ENCODE data around the gene AVPR1A.
A peak's percentile ranks its signal among the peaks of the same experiment; 100 is the strongest.

The AVPR1A gene

GRCh38 chr12:63133981-63134380, 17.0 kb downstream of the AVPR1A start:
- TF ChIP-seq, protein P1, sequence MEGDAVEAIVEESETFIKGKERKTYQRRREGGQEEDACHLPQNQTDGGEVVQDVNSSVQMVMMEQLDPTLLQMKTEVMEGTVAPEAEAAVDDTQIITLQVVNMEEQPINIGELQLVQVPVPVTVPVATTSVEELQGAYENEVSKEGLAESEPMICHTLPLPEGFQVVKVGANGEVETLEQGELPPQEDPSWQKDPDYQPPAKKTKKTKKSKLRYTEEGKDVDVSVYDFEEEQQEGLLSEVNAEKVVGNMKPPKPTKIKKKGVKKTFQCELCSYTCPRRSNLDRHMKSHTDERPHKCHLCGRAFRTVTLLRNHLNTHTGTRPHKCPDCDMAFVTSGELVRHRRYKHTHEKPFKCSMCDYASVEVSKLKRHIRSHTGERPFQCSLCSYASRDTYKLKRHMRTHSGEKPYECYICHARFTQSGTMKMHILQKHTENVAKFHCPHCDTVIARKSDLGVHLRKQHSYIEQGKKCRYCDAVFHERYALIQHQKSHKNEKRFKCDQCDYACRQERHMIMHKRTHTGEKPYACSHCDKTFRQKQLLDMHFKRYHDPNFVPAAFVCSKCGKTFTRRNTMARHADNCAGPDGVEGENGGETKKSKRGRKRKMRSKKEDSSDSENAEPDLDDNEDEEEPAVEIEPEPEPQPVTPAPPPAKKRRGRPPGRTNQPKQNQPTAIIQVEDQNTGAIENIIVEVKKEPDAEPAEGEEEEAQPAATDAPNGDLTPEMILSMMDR (IDR thresholded peaks at IDR 0.05; ENCODE audit: borderline replicate concordance, insufficient read depth, low read depth, low read length) = no peak
- no peak overlapping the region for H3K4me3 ChIP-seq (ENCODE audit: low read depth, low read length)

GRCh38 chr12:63132201-63132600, 18.8 kb downstream of the AVPR1A start:
- H3K4me3 ChIP-seq (ENCODE audit: low read depth, low read length) = no peak overlapping the region
- TF ChIP-seq, protein P1 (IDR thresholded peaks at IDR 0.05; ENCODE audit: borderline replicate concordance, insufficient read depth, low read depth, low read length) = no peak

GRCh38 chr12:63129927-63130326, 21.1 kb downstream of the AVPR1A start:
- no peak overlapping the region for H3K4me3 ChIP-seq (ENCODE audit: low read depth, low read length)
- TF ChIP-seq, protein P1 (IDR thresholded peaks at IDR 0.05; ENCODE audit: borderline replicate concordance, insufficient read depth, low read depth, low read length) = no peak

GRCh38 chr12:63124778-63125177, 26.2 kb downstream of the AVPR1A start:
- TF ChIP-seq, protein P1 (IDR thresholded peaks at IDR 0.05; ENCODE audit: borderline replicate concordance, insufficient read depth, low read depth, low read length) = no peak
- H3K4me3 ChIP-seq (ENCODE audit: low read depth, low read length) = no peak overlapping the region

DNA sequence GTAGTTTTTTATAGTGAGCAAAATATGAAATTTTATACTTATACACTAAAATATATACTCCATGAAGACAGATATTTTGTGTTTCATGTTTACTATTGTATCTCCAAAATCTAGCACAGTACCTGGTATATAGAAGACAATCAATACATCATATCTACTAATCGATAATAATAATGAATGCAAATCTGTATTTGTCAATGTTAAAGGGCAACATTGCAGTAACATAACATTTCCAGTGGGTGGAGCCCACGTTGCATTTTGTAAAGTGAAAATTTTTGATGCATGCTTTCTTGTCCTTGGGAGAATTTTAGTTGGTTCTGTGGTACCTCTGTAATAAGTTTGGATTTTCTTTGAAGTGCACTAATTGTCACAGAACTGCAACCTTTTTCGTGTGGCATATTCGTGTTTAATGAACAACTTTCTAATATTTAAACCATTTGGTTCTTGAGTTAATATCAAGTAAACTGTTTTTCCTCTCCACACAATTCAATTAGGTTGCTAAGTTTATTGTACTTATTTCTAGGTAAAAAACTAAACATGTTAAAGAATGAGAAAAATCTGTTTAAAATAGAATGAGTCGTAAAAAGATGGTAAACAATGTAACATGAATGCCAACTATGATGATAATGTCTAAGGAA, 47.4 kb downstream of the AVPR1A start:
- H3K4me3 ChIP-seq (ENCODE audit: low read depth, low read length) = no peak overlapping the region
- TF ChIP-seq, protein P1 (IDR thresholded peaks at IDR 0.05; ENCODE audit: borderline replicate concordance, insufficient read depth, low read depth, low read length) = peak; percentile 46; the same call in 1 of the 2 replicates

GRCh38 chr12:63101920-63102319, 49.1 kb downstream of the AVPR1A start:
- H3K4me3 ChIP-seq (ENCODE audit: low read depth, low read length) = no peak overlapping the region
- TF ChIP-seq, protein P1 (IDR thresholded peaks at IDR 0.05; ENCODE audit: borderline replicate concordance, insufficient read depth, low read depth, low read length) = no peak

GRCh38 chr12:63098851-63099250, 52.1 kb downstream of the AVPR1A start:
- H3K4me3 ChIP-seq (ENCODE audit: low read depth, low read length) = no peak overlapping the region
- TF ChIP-seq, protein P1 (IDR thresholded peaks at IDR 0.05; ENCODE audit: borderline replicate concordance, insufficient read depth, low read depth, low read length) = no peak
